Activated naive CD8-positive, alpha-beta T cell treated with anti-CD3 and anti-CD28 coated beads, Interleukin-2, amount 50 U/mL, for 16 hours (primary cell): ENCODE measurements around the gene NUDT2.
"Not testable (repeated sequence)": the region's sequence is repeated elsewhere in the genome, so short reads cannot be mapped to it uniquely, and the experiment has no call there.

Experiments used
- DNase-seq: peaks from one replicate; pipeline ENCODE4 v3.0.0-alpha.2; 2020; ENCODE audit warnings: low read depth, low spot score

The NUDT2 gene

GRCh38 chr9:34334916-34335315, 5.5 kb downstream of the NUDT2 start:
- no peak for DNase-seq

- DNase-seq, result no peak
Measured at GRCh38 chr9:34335376-34335775, 6.0 kb downstream of the NUDT2 start.

- no peak for DNase-seq
Measured at GRCh38 chr9:34337403-34337802, 8.0 kb downstream of the NUDT2 start.

GRCh38 chr9:34338079-34338478, 8.7 kb downstream of the NUDT2 start:
- not testable (repeated sequence) for DNase-seq

- no peak for DNase-seq
Measured at GRCh38 chr9:34338665-34339385, 9.5 kb downstream of the NUDT2 start.

GRCh38 chr9:34341659-34342295, 12.4 kb downstream of the NUDT2 start:
- no peak for DNase-seq

- no peak for DNase-seq
Measured at GRCh38 chr9:34343090-34343489, 13.7 kb downstream of the NUDT2 start.

GRCh38 chr9:34343605-34344004, 14.2 kb downstream of the NUDT2 start:
- DNase-seq, result no peak

GRCh38 chr9:34346873-34347799, 17.8 kb downstream of the NUDT2 start:
- no peak for DNase-seq

- no peak for DNase-seq
Measured at GRCh38 chr9:34347800-34348158, 18.4 kb downstream of the NUDT2 start.

GRCh38 chr9:34349324-34349723, 20.0 kb downstream of the NUDT2 start:
- no peak for DNase-seq

GRCh38 chr9:34352122-34352652, 22.8 kb downstream of the NUDT2 start:
- not testable (repeated sequence) for DNase-seq

- DNase-seq, result not testable (repeated sequence)
Measured at GRCh38 chr9:34352957-34353356, 23.6 kb downstream of the NUDT2 start.

GRCh38 chr9:34362614-34363214, 33.3 kb downstream of the NUDT2 start:
- DNase-seq, result no peak

GRCh38 chr9:34363619-34364351, 34.4 kb downstream of the NUDT2 start:
- no peak for DNase-seq

- no peak for DNase-seq
Measured at GRCh38 chr9:34365282-34365681, 35.9 kb downstream of the NUDT2 start.

- no peak for DNase-seq
Measured at GRCh38 chr9:34366365-34366764, 37.0 kb downstream of the NUDT2 start.

- DNase-seq, result not testable (repeated sequence)
Measured at GRCh38 chr9:34367751-34368410, 38.5 kb downstream of the NUDT2 start.

GRCh38 chr9:34368796-34369195, 39.4 kb downstream of the NUDT2 start:
- not testable (repeated sequence) for DNase-seq

GRCh38 chr9:34369636-34370035, 40.3 kb downstream of the NUDT2 start:
- DNase-seq, result no peak
